ENCODE results near the gene PTPRZ1.

PTPRZ1 gene

DNA sequence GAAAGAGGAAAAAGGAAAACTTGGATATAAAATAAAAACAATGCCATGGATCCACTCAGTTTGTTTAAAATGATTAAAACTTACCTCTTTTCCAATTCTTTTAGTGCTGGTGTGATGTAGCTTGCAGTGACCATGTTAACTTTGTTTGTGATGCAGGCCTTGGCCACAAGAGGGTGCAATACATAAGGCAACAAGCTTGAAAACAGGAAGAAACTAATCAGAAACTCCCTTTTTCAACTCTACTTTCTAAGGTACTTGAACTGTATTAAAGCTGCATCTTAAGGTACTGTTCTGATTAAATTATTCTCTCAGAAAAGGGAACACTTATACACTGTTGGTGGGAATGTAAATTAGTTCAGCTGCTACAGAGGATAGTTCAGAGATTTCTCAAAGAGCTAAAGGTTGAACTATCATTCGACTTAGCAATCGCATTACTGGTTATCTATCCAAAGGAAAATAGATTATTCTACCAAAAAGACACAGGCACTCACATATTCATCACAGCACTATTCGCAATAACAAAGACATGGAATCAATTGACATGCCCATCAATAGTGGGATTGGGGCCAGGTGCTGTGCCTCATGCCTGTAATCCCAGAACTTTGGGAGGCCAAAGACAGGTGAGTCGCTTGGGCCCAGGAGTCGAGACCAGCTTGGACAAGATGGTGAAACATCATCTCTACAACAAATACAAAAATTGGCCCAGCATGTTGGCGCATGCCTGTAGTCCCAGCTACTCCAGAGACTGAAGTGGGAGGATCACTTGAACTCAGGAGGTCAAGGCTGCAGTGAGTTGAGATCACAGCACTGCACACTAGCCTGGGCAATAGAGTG lies 220.2 kb downstream of the PTPRZ1 start:
- Histone ChIP-seq H3K4me1 (ENCODE audit: control insufficient read depth, insufficient read depth, low read depth, low read length) (no peaks in the 10 kb centered on the region), H3K9ac (ENCODE audit: low read length) (no peak overlapping the region), H3K18ac (ENCODE audit: low read depth in 1 of 2, low read length in 2 of 2) (no peak overlapping the region), H3K79me1 (replicated peaks; ENCODE audit: low read length, poor library complexity, severe bottlenecking) (no peaks in the 10 kb centered on the region), H4K91ac (ENCODE audit: low read length) (no peak overlapping the region), H3K36me3 (ENCODE audit: control insufficient read depth in 1 of 2, insufficient read depth in 2 of 2, low read depth in 1 of 2, low read length in 2 of 2) (peaks cover 0 to 25% of the 10 kb centered on the region in 2 experiments), H3K27ac (ENCODE audit: low read length, poor library complexity, severe bottlenecking) (no peak overlapping the region), H3K27me3 (ENCODE audit: control insufficient read depth in 1 of 2, insufficient read depth in 1 of 2, low read length in 2 of 2) (no peaks in the 10 kb centered on the region), H3K14ac (ENCODE audit: low read length in 2 of 2) (no peak overlapping the region), H2BK120ac (ENCODE audit: low read depth, low read length) (no peak overlapping the region), H3K4ac (ENCODE audit: low read depth in 1 of 2, low read length in 2 of 2) (no peak overlapping the region), H3K4me3 (ENCODE audit: insufficient read depth in 1 of 2, low read depth in 1 of 2, low read length in 2 of 2) (no peak overlapping the region), H2BK15ac (ENCODE audit: low read depth, poor library complexity, severe bottlenecking) (no peak overlapping the region), H2AK5ac (ENCODE audit: low read length, severe bottlenecking) (no peak overlapping the region), H4K8ac (ENCODE audit: low read length) (no peak overlapping the region), H2BK12ac (ENCODE audit: low read length in 2 of 2) (no peak overlapping the region), H2BK5ac (ENCODE audit: low read depth, low read length, poor library complexity, severe bottlenecking) (no peak overlapping the region), H3K4me2 (ENCODE audit: low read length, poor library complexity, severe bottlenecking) (no peak overlapping the region), H3K9me3 (ENCODE audit: control insufficient read depth, low read length) (no peaks in the 10 kb centered on the region), H3K23ac (ENCODE audit: low read length in 2 of 2) (no peak overlapping the region), H2AFZ (ENCODE audit: low read depth, low read length) (no peak overlapping the region)
- WGBS, result 98% methylated on average over 6 of the region's 6 CpGs
- peak; percentile 78 for DNase-seq

DNA sequence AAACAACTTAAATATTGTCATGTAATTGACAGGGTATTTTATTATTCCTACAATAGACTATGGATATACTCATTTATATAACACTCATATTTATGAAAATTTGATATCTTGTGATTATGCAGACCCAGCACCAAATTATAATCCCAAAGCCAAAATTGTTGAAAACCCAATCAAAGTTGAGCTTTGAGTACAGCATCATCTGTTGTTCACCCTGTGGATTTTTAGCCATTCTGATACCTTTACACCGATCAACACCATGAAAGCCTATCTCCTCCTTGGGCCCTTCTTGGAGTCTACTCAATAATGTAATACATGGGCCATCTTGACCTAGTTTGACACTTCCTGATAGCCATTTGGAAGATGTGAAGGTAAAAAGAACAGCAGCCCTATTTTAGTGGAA lies 221.6 kb downstream of the PTPRZ1 start:
- H2BK120ac ChIP-seq (ENCODE audit: low read depth, low read length), result no peak overlapping the region
- H3K23ac ChIP-seq (ENCODE audit: low read length in 2 of 2), result no peak overlapping the region
- H4K8ac ChIP-seq (ENCODE audit: low read length), result no peak overlapping the region
- no peak overlapping the region for H2AFZ ChIP-seq (ENCODE audit: low read depth, low read length)
- H3K4me3 ChIP-seq (ENCODE audit: insufficient read depth in 1 of 2, low read depth in 1 of 2, low read length in 2 of 2), result no peak overlapping the region
- no peak overlapping the region for H3K27ac ChIP-seq (ENCODE audit: low read length, poor library complexity, severe bottlenecking)
- H3K4ac ChIP-seq (ENCODE audit: low read depth in 1 of 2, low read length in 2 of 2), result no peak overlapping the region
- no peaks in the 10 kb centered on the region for H3K4me1 ChIP-seq (ENCODE audit: control insufficient read depth, insufficient read depth, low read depth, low read length)
- DNase-seq, result no peak
- H3K4me2 ChIP-seq (ENCODE audit: low read length, poor library complexity, severe bottlenecking), result no peak overlapping the region
- H2BK15ac ChIP-seq (ENCODE audit: low read depth, poor library complexity, severe bottlenecking), result no peak overlapping the region
- 100% methylated on average over 1 of the region's 1 CpG for WGBS
- no peaks in the 10 kb centered on the region for H3K79me1 ChIP-seq (replicated peaks; ENCODE audit: low read length, poor library complexity, severe bottlenecking)
- H3K36me3 ChIP-seq (ENCODE audit: control insufficient read depth in 1 of 2, insufficient read depth in 2 of 2, low read depth in 1 of 2, low read length in 2 of 2), result peaks cover 0 to 12% of the 10 kb centered on the region in 2 experiments
- H2AK5ac ChIP-seq (ENCODE audit: low read length, severe bottlenecking), result no peak overlapping the region
- H3K9me3 ChIP-seq (ENCODE audit: control insufficient read depth, low read length), result no peaks in the 10 kb centered on the region
- H3K9ac ChIP-seq (ENCODE audit: low read length), result no peak overlapping the region
- no peak overlapping the region for H3K14ac ChIP-seq (ENCODE audit: low read length in 2 of 2)
- H2BK5ac ChIP-seq (ENCODE audit: low read depth, low read length, poor library complexity, severe bottlenecking), result no peak overlapping the region
- no peaks in the 10 kb centered on the region for H3K27me3 ChIP-seq (ENCODE audit: control insufficient read depth in 1 of 2, insufficient read depth in 1 of 2, low read length in 2 of 2)
- no peak overlapping the region for H2BK12ac ChIP-seq (ENCODE audit: low read length in 2 of 2)
- no peak overlapping the region for H3K18ac ChIP-seq (ENCODE audit: low read depth in 1 of 2, low read length in 2 of 2)
- no peak overlapping the region for H4K91ac ChIP-seq (ENCODE audit: low read length)

DNA sequence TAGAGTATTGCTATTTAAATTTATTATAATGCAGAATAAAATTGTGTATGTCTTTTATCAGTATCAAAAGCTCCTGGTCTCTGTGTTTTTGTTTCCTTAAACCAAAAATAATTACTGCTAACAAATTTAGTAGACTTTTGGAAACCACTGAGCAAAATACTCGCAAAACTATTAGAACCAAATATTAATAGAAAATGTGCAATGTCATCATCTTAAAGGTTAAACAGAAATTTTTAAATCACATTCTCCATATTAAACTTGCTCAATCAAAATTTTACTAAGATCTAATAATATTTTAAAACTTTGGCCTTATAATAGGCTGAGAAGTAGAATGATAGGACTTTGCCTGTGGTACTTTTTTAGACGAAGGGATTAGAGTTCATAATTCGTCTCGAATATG lies 222.7 kb downstream of the PTPRZ1 start:
- H3K27me3 ChIP-seq (ENCODE audit: control insufficient read depth in 1 of 2, insufficient read depth in 1 of 2, low read length in 2 of 2), result no peaks in the 10 kb centered on the region
- no peak overlapping the region for H3K23ac ChIP-seq (ENCODE audit: low read length in 2 of 2)
- no peak overlapping the region for H3K4me3 ChIP-seq (ENCODE audit: insufficient read depth in 1 of 2, low read depth in 1 of 2, low read length in 2 of 2)
- H2BK5ac ChIP-seq (ENCODE audit: low read depth, low read length, poor library complexity, severe bottlenecking), result no peak overlapping the region
- H3K18ac ChIP-seq (ENCODE audit: low read depth in 1 of 2, low read length in 2 of 2), result no peak overlapping the region
- no peaks in the 10 kb centered on the region for H3K4me1 ChIP-seq (ENCODE audit: control insufficient read depth, insufficient read depth, low read depth, low read length)
- WGBS, result 100% methylated on average over 3 of the region's 4 CpGs
- peaks cover 0 to 19% of the 10 kb centered on the region in 2 experiments for H3K36me3 ChIP-seq (ENCODE audit: control insufficient read depth in 1 of 2, insufficient read depth in 2 of 2, low read depth in 1 of 2, low read length in 2 of 2)
- H3K9ac ChIP-seq (ENCODE audit: low read length), result no peak overlapping the region
- H2AK5ac ChIP-seq (ENCODE audit: low read length, severe bottlenecking), result no peak overlapping the region
- H3K4me2 ChIP-seq (ENCODE audit: low read length, poor library complexity, severe bottlenecking), result no peak overlapping the region
- no peak overlapping the region for H2BK15ac ChIP-seq (ENCODE audit: low read depth, poor library complexity, severe bottlenecking)
- H4K8ac ChIP-seq (ENCODE audit: low read length), result no peak overlapping the region
- no peak for DNase-seq
- no peak overlapping the region for H3K4ac ChIP-seq (ENCODE audit: low read depth in 1 of 2, low read length in 2 of 2)
- no peak overlapping the region for H2BK120ac ChIP-seq (ENCODE audit: low read depth, low read length)
- H3K9me3 ChIP-seq (ENCODE audit: control insufficient read depth, low read length), result no peaks in the 10 kb centered on the region
- no peaks in the 10 kb centered on the region for H3K79me1 ChIP-seq (replicated peaks; ENCODE audit: low read length, poor library complexity, severe bottlenecking)
- no peak overlapping the region for H2AFZ ChIP-seq (ENCODE audit: low read depth, low read length)
- H2BK12ac ChIP-seq (ENCODE audit: low read length in 2 of 2), result no peak overlapping the region
- H3K27ac ChIP-seq (ENCODE audit: low read length, poor library complexity, severe bottlenecking), result no peak overlapping the region
- no peak overlapping the region for H4K91ac ChIP-seq (ENCODE audit: low read length)
- no peak overlapping the region for H3K14ac ChIP-seq (ENCODE audit: low read length in 2 of 2)

DNA sequence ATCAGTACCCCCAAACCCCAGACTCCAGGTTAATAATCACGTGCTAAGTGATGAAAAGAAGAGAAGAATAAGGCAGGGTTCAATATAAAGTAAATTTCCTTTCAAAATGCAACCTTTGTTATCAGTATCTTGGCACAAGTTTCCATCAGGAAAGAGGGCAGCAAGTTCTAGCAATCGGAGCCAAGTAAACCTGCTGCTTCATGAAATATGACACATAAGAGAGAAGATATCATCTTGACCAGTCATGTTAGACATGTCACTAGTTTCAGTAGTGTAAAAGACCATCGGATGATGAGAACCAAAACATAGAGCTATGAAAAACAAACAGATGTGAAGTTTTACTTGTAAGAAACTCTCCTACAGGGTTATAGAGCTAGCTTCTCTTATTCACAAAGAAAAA lies 227.1 kb downstream of the PTPRZ1 start:
- 85% methylated on average over 1 of the region's 3 CpGs for WGBS
- H2AFZ ChIP-seq (ENCODE audit: low read depth, low read length), result no peak overlapping the region

More for the DNA sequence above, 227.1 kb downstream of the PTPRZ1 start:
- no peak for DNase-seq
- Histone ChIP-seq H3K79me1 (replicated peaks; ENCODE audit: low read length, poor library complexity, severe bottlenecking) (no peaks in the 10 kb centered on the region), H3K4me3 (ENCODE audit: insufficient read depth in 1 of 2, low read depth in 1 of 2, low read length in 2 of 2) (no peak overlapping the region), H3K18ac (ENCODE audit: low read depth in 1 of 2, low read length in 2 of 2) (no peak overlapping the region), H2BK5ac (ENCODE audit: low read depth, low read length, poor library complexity, severe bottlenecking) (no peak overlapping the region), H3K9ac (ENCODE audit: low read length) (no peak overlapping the region), H3K23ac (ENCODE audit: low read length in 2 of 2) (no peak overlapping the region), H2AK5ac (ENCODE audit: low read length, severe bottlenecking) (no peak overlapping the region), H3K36me3 (ENCODE audit: control insufficient read depth in 1 of 2, insufficient read depth in 2 of 2, low read depth in 1 of 2, low read length in 2 of 2) (peaks cover 0 to 28% of the 10 kb centered on the region in 2 experiments), H4K8ac (ENCODE audit: low read length) (no peak overlapping the region), H2BK12ac (ENCODE audit: low read length in 2 of 2) (no peak overlapping the region), H2BK120ac (ENCODE audit: low read depth, low read length) (no peak overlapping the region), H3K27me3 (ENCODE audit: control insufficient read depth in 1 of 2, insufficient read depth in 1 of 2, low read length in 2 of 2) (no peaks in the 10 kb centered on the region), H2BK15ac (ENCODE audit: low read depth, poor library complexity, severe bottlenecking) (no peak overlapping the region), H3K4me1 (ENCODE audit: control insufficient read depth, insufficient read depth, low read depth, low read length) (no peaks in the 10 kb centered on the region), H3K4ac (ENCODE audit: low read depth in 1 of 2, low read length in 2 of 2) (no peak overlapping the region), H3K4me2 (ENCODE audit: low read length, poor library complexity, severe bottlenecking) (no peak overlapping the region), H3K27ac (ENCODE audit: low read length, poor library complexity, severe bottlenecking) (no peak overlapping the region), H4K91ac (ENCODE audit: low read length) (no peak overlapping the region), H3K14ac (ENCODE audit: low read length in 2 of 2) (no peak overlapping the region), H3K9me3 (ENCODE audit: control insufficient read depth, low read length) (peaks cover 38% of the 10 kb centered on the region)
